Stimulated activated CD8-positive, alpha-beta memory T cell treated with anti-CD3 and anti-CD28 coated beads, Interleukin-12 subunit alpha, Interleukin-12 subunit beta, amount 100 ng/mL, for 24 hours (primary cell): ENCODE results near the gene GRIN2C.
"Not testable (repeated sequence)": the region's sequence is repeated elsewhere in the genome, so short reads cannot be mapped to it uniquely, and the experiment has no call there.

ENCODE experiments used
- DNase-seq: peaks from one replicate; pipeline ENCODE4 v3.0.0-alpha.2; 2020; ENCODE audit errors: extremely low read depth

Gene GRIN2C

DNA sequence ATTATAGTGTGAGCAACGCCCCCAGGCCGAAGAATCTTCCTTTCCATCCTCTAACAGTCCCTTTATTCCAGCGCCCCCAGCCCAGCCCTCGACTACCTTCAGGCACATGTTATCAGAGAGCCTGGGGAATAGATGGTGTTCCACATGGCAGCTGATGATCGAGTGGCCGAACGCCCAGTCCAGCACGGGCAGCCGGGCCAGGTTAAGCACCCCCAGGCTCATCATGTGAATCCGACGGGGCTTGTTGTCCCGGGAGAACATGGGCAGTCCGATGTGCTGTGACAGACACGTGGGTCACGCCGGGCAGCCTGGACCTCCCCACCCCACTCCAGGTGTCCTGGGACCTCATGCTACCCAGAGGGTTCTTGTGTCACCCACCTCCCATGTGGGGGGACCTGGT is 19.6 kb upstream of the GRIN2C start:
- no peak for DNase-seq

DNA sequence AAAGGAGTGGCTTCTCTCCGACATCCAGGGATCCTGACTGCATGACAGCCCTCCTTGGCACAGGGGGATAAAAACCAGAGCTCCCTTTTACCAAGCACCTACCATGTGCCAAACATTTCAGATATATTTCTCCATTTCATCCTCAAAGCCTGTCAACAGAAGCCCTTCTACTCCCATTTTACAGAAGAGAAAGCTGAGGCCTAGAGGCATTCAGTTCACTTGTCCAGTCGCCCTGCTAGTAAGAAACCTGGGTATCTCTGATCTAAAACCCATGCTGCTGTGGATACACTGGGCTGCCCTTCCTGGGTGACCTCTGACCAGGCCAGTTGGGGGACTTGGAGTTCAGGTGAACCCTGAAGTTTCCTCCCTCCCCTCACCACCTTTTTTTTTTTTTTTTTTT is 19.0 kb upstream of the GRIN2C start:
- no peak for DNase-seq

DNA sequence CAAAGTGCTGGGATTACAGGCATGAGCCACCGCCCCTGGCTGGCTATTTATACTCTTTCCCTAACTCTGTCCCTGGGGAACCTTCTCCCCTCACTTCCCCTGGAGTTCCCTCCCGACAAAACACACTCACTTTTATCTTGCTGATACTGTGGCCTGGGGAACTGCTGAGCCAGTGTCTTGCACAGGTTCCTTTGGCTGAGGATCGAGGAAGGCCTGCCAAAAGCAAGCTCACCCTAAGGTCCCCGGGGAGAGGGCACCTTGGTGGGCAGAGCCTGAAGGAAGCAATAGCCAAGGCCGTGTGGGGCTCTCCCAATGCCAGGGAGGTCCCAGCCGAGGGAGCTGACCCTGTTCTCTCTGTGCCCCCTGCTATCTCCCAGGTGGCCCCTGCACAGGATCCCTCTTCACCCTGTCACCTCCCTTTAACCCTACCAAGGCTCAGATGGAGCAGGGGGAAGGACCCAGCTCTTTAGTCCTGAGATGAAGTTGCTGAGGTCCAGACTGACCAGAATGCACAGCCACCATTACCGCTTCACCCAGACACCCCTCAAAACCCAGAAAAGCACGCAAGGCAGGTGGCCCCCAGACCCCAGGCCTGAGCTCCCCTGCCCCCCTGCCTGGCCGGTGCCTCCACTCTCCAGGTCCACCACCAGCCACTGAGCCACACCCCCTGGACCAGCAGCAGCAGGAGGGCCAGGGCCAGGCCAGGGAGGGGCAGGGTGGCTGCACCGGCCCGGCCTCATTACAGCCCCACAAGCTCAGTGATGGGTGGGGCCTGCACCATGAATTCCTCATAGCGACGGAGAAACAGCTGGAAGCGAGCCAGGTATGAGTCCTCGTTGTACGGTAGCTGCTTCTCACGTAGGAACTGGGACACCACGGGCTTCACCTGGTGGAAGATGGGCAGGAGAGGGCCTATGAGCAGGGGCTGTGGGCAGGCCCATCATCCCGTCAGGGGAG is 18.2 kb upstream of the GRIN2C start:
- DNase-seq = no peak

DNA sequence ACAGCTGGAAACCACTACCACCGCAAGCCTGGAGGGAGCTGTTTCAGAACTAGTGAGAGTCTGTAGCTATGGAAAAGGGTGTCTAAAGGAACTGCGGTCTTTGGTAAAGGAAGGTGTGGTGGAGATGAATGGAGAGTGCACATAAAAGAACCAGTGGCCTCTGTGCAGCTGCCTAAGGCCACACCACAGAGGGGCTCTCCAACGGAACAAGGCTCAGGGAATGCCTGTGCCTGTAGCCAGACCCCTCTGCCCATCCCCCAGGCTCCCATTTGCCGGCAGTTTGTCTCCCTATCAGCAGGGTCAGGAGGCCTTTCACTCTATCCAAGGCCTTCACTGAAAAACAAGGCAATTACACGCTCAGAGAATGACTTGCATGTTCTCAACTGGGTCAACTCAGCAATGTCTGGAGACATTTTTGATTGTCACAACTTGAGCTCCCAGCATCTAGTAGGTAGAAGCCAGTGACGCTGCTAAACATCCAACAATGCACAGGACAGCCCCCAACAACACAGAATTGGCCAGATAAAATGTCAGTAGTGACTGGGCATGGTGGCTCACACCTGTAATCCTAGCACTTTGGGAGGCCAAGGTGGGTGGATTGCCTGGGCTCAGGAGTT is 16.4 kb upstream of the GRIN2C start:
- no peak for DNase-seq

DNA sequence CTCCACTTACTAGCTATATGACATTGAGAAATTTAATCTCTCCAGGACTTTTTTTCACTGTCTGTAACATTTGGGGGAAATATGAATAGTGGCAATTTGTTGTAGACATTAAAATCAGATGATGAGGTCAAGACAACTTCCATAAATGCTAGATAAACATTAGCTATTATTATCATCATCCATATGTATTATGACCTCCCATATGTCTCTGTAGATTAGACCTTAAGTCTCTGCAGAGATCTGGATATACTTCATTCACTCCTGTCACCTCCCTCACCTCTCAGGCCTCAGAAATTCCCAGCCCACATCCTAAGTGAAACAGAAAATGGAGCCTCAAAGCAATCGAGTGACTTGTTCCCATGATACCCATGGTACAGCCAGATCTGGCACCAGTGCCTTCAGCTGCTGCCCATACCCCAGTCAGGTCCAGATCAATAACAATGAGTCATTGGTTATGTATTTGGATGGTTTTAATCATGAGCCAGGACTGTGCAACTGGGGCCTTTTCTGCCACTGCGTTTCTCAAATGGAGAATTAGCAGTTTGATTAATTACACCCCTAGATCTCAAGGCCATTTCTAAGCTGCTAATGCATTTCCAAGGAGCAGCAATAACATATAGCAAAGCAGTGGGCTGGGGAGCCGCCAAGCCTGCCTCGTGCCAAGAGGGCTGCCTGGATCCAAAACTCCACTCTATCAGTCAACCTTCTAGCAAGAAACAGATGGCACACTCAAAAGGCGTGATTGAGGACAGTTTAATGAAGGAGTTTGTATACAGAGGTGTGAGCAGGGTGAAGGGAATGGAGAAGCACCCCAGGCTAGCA is 15.7 kb upstream of the GRIN2C start:
- no peak for DNase-seq

DNA sequence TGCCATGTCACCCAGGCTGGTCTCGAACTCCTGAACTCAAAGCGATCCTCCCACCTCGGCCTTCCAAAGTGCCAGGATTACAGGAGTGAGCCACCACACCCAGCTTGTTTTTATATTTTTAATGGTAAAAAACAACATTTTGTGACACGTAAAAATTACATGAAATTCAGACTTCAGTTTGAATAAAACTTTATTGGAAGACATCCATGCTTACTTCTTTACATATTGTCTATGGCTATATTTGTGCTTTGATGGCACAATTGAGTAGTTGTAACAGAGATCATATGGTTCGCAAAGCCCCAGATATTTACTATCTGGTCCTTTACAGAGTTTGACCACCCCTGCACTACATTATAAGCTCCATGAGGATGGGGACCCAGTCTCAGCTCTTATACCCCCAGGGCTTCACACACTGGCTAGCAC is 14.9 kb upstream of the GRIN2C start:
- no peak for DNase-seq

DNA sequence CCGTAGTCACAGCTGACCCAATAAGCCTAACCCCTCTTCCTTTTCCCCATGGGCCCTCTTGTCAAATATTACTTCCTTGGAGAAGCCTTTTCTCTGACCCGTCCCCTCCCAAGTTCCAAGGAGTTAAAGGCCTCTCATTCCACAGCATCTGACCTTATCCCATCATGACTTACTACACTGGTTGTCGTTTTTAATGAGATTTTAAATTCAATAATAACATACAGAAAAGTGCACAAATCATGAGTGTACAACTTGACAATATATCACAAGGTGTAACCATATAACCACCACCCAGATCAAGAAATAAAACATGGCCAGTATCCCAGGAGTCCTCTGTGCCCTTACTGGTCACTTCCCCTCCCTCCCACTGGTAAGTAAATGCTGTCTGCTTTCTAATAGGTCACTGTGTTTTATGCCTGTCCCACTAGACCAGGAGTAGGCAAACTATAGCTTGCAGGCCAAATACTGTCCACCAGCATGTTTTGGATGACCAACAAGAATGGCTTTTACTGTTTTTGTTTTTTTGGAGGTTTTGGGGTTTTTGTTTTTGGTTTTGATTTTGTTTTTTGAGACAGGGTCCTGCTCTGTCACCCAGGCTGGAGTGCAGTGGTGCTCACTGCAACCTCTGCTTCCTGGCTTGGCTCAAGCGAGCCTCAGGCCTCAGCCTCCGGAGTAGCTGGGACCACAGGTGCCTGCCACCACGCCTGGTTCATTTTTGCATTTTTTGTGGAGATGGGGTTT is 14.4 kb upstream of the GRIN2C start:
- no peak for DNase-seq

DNA sequence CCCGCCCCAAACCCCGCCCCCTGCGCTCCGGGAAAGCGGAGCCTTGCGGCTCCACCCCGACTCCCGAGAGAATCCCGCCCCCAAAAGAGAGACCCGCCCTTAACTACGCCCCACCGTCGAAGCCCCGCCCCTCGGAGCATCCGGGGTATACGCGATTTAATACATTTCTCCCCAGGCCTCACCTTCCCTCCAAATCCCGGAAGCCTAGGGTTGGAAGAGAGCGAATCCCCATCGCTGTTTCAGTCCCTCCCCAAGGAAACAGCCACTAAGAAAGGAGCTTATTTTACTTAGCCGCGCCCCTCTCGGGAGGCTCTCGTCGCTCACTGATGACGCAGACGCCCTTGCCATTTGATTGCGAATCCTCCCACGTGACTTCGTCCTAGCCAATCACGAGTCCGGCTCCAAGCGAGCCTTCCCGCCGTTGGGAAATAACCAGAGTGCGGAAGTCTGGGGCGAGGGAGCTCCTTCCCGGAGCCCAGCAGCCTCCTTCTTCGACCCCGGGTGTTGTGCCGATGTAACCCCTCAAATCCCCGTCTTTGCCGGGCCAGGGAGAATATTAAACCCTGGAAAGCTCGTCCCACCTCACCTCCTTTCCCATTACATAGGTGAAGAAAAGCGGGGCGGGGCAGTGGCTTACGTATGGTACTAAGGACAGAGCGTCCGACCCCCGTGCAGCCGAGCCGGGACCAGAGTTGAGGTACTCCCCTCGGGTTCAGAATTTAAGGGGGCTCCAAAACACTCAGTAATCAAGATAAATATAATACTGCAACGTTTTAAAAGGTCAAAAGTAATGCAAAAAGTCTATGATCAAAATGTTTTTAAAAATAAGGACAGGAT is 13.6 kb upstream of the GRIN2C start:
- peak; percentile 94 for DNase-seq

DNA sequence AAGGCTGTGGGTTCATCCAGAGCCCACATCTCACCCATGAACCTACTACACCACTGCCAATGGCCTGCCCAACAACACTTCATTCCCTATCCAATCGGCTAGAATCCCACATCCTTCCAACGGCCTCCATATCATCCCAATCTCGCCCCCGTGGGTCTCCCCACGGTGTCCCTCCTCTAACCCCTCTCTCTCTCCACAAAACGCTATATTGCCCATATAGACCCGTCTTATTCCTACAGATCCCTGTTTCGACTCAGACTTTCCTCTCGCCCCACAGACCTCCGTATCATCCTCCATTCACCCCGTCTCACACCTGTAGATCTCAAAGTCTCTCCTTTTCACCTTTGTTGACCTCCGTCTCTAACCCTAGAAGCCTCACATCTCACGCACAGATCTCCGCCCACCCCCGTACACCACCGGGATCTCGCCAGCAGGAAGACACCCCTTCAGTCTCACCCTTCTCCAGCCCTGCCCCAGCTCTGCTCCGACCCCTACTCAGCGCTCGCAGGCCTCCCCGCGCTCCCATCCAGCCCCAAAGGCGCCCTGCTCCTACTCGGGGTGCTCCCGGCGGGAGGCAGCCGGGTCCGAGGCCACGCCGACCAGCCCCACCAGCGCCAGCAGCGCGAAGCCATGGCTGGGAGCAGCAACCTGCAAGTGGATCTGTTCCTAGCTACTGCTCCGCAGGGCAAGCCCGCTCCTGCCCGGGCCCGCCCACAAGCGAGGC is 12.8 kb upstream of the GRIN2C start, which contains the start of gene FDXR:
Gene FDXR, minus strand, starts transcription at position 682 of the 724 bp plus-strand sequence. Its CDS starts 50 bp downstream, at position 632.
- DNase-seq = no peak

DNA sequence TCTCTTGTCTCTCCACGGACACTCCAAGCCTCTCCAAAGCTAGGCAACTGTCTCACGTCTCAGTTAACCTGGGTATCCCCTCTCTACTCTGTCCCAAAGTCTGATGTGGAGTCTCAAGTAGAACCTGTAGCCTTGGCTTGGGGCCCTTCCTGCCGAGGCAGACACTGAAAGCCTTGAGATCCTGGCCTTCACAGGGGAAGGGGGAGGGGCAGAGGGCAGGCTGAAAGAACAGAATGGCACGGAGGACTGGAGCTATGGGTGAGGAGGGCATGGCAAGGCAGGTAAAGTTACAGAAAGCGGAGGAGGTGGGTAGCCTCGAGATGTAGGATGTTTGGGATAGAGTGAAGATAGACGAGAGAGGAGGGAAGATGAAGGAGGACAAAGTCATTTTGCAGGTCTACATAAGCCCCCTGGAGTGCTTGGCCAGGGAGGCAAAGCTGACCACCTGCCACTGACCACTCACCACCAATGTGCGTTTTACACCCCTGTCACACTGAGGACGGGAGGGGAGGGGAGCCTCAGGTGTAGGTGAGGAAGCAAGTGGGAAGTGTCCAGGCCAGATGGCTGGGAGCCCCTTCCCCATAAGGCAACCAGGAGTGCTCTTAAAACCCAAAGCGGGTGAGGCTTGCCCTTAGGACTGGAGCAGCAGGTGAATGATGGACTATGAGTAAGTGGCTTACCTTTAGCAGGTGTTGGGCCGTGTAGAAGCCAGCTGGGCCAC is 11.8 kb upstream of the GRIN2C start:
- no peak for DNase-seq

DNA sequence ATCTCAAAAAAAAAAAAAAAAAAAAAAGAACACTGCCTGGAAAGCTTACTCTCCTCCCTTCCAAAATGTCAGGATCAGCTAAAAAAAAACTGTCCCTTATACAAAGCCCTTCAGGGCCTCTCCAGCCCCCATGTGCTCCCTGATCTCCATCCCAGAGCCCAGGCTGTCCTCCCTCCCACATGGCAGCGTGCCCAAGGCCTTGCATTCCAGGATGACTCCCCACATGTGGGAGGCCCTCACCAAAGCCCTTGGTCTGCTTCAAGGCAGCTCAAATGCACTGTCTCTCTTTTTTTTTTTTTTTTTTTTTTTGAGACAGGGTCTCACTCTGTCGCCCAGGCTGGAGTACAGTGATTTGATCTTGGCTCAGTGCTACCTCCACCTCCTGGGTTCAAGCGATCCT is 10.8 kb upstream of the GRIN2C start:
- no peak for DNase-seq

DNA sequence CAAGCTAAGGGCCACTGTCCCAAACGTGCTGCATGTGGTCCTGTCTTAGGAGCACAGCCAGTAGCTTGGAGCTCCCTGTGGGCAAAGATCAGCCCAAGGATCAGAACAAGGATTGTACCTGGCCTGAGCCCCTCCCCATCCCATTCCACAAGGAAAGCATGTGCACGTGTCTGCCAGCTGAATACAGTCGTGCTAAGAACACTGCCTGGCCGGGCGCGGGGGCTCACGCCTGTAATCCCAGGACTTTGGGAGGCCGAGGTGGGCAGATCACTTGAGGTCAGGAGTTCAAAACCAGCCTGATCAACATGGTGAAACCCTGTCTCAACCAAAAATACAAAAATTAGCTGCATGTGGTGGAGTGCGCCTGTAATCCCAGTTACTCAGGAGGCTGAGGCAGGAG is 10.3 kb upstream of the GRIN2C start:
- not testable (repeated sequence) for DNase-seq

DNA sequence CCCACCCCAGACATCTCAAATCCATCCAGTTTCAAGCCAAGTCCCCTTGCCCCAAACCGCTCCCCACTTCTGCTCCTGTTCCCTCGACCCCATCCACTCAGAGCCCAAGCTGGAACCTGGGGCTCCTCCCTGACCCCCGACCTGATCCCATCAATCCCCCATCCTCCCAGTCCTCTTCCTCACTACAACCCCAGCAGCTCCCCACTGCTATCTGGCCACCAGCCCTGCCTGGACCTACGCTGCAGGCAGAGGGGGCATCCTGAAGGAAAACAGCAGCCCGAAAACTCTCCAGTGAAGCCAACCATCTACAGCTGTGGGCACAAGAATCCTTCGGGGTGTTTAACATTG is 9.2 kb upstream of the GRIN2C start:
- no peak for DNase-seq

DNA sequence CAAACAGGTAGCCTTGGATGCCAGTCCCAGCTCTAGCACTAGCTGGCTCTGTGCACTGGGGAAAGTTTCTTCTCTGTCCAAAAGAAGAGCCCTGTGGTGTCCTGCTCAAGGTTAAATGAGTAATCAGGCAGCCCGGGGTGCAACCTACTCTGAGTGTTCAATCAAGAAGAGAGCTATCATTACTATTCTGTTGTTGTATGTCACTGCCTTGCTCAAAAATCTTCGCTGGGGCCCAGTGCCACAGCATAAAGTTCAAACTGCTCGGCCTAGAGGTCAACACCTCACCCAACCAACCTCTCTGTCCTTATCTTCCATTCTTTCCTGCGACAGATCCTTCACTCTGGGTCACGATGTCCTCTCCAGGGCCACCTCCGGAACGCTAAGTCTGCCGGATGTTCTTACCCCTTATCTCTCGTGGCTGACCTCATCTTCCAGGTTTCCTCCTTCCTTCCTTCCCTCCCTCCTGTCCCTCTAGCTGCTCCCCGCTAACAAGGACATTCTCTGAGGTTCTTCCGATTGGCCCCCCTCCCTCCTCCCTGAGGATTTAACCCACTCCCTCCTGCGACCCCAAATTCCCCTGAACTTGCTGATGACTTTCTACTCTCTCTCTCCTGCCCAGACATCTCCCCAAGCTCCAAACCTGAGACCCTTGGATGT is 8.7 kb upstream of the GRIN2C start:
- no peak for DNase-seq

DNA sequence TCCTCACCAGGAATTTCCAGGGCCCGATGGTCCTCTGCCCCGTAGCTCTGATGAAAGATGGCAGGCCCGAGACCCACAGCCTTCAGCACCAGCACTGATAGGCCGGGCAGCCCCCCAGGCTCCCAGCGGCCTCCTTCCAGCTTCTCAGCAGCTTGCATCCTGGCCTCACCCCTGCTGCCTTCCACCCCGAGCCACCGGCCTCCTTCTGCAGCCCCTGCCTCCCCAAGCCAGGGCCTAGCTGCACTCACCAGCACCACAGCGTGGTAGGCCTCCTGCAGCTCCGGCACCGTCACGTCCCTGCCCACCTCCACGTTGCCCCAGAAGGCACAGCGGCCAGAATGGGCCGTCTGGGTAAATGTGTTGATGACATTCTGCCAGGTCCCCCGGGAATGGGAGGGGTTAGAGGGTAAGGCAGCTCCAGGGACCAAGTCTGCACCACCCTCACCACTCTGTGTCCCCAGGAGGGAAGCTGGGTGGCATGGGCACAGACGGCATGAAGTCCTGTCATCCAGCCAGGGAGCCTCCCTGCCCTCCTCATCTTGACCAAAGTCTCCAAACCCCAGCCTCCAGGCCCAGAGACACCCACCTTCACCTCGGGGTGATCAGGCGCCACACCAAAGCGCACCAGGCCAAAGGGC is 6.6 kb upstream of the GRIN2C start:
- DNase-seq = no peak

DNA sequence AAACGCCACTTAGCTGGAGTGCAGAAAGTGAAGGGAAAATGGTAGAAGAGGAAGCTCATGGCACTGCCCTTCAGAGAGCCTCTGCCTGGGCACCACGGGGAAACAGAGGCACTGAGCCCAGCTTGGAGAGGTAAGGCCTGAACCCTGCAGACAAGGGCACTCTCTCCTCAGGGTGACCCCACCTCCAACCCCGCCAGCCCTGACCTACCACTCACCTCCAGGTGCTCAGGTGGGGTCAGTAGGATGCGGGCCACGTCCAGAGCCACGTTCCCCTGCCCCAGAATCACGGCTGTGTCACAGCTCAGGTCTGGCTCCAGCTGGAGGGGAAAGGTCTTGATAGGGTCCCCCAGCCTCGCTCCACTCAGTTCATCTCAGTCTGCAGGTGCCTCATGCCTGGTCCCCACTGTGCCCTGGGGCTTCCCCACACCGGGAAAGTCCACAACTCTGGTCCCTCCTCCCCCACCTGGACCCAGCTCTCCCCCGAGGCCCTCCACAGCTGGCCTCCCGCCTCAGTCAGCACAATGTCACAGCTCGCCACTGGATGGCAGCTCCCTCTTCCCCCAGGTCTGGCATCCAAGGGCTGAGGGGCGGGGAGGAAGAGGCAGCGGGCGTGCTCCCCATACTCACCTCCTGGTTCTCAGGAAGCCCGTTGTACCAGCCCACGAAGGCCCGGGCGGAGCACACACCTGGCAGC is 6.0 kb upstream of the GRIN2C start:
- DNase-seq = no peak

DNA sequence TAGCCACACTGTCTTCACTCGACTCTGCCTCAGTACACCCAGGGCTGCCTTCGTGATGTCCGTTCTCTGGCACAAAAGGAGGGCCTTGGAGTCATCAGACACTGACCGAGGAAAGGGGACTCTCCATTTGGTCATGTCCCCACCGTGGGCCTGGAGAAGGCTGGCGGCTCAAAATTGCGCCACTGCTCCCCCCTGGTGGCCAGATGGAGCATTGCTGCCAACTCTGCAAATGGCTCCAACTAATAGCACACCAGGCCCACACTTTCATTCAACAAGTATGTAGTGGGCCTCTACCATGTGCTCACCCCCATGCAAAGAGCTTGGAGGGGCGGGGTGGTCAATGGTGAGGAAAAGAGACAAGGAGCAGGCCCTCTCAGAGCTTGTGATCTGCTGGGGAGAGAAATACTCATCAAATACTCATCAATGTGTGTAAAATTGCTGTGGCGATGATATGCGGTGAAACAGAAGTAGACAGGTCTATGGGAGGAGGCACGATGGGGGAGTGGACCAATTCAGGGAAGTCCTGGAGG is 5.2 kb upstream of the GRIN2C start:
- peak; percentile 27 for DNase-seq
